ENCODE data around the gene AGMO.

- TF ChIP-seq CTCF (IDR thresholded peaks at IDR 0.05; ENCODE audit: insufficient read depth, low read length, poor library complexity, severe bottlenecking) (no peak), EZH2phosphoT487 (conservative IDR thresholded peaks at IDR 0.05; ENCODE audit: low read length) (no peak)
These were observed 346.2 kb downstream of the AGMO start for GRCh38 chr7:15215616-15216015.

Measured in SU-DHL-6 (cell line).